Measurements from ENCODE around the gene TRAPPC8. TPM values are rescaled to one million over a fixed set of nuclear protein-coding genes. Genes with fewer than 3 reads are reported as not detected.
"Not testable (repeated sequence)": the region's sequence is repeated elsewhere in the genome, so short reads cannot be mapped to it uniquely, and the experiment has no call there.

The TRAPPC8 gene
- polyA plus RNA-seq, 6 donors from 2014 or later = 10.1 to 28.6 (median 22.5) TPM

GRCh38 chr18:31929273-31929672 lies 13.7 kb downstream of the TRAPPC8 start:
- no peak for DNase-seq
- Mint-ChIP-seq H3K4me3 (no peak overlapping the region), H3K9me3 (no peaks in the 10 kb centered on the region), H3K27me3 (no peaks in the 10 kb centered on the region), H3K27ac (peak overlapping the region in 1 of 6 donors; percentile 86), H3K36me3 (peaks cover 0 to 13% of the 10 kb centered on the region in 2 donors), H3K4me1 (peaks cover 7 to 18% (median 7%) of the 10 kb centered on the region in 3 donors)
- ATAC-seq (ENCODE audit: low read depth in 2 of 2) = no peak

- peaks cover 0 to 13% of the 10 kb centered on the region in 2 donors for H3K36me3 Mint-ChIP-seq
- not testable (repeated sequence) for ATAC-seq (ENCODE audit: low read depth in 2 of 2); H3K27me3 Mint-ChIP-seq; DNase-seq; H3K4me3 Mint-ChIP-seq; H3K9me3 Mint-ChIP-seq
- H3K27ac Mint-ChIP-seq = peak overlapping the region in 3 of 6 donors; percentile 53 to 84 (median 75)
- H3K4me1 Mint-ChIP-seq = peaks cover 7 to 13% (median 9%) of the 10 kb centered on the region in 3 donors
Measured at GRCh38 chr18:31926988-31927387, 15.9 kb downstream of the TRAPPC8 start.

GRCh38 chr18:31920277-31920676 lies 22.7 kb downstream of the TRAPPC8 start:
- Mint-ChIP-seq H3K4me1 (peaks cover 4 to 10% (median 4%) of the 10 kb centered on the region in 3 donors), H3K36me3 (no peaks in the 10 kb centered on the region), H3K4me3 (no peak overlapping the region), H3K9me3 (no peaks in the 10 kb centered on the region), H3K27me3 (no peaks in the 10 kb centered on the region), H3K27ac (peak overlapping the region in 4 of 6 donors; percentile 21 to 49 (median 48))
- no peak for DNase-seq
- no peak for ATAC-seq (ENCODE audit: low read depth in 2 of 2)

- ATAC-seq (ENCODE audit: low read depth in 2 of 2); H3K4me1 Mint-ChIP-seq; H3K4me3 Mint-ChIP-seq; H3K27ac Mint-ChIP-seq; H3K27me3 Mint-ChIP-seq; H3K9me3 Mint-ChIP-seq; DNase-seq; H3K36me3 Mint-ChIP-seq: not testable (repeated sequence)
Measured at GRCh38 chr18:31919366-31919765, 23.6 kb downstream of the TRAPPC8 start.

- Mint-ChIP-seq H3K27ac (peak overlapping the region in 1 of 6 donors; percentile 62), H3K4me3 (no peak overlapping the region), H3K36me3 (peaks cover 0 to 8% of the 10 kb centered on the region in 2 donors), H3K4me1 (peaks cover 0 to 7% (median 4%) of the 10 kb centered on the region in 3 donors), H3K9me3 (no peaks in the 10 kb centered on the region), H3K27me3 (no peaks in the 10 kb centered on the region)
- no peak for ATAC-seq (ENCODE audit: low read depth in 2 of 2)
- no peak for DNase-seq
Measured at GRCh38 chr18:31918733-31919132, 24.2 kb downstream of the TRAPPC8 start.

- no peak for ATAC-seq (ENCODE audit: low read depth in 2 of 2)
- H3K9me3 Mint-ChIP-seq = no peaks in the 10 kb centered on the region
- peaks cover 12 to 13% of the 10 kb centered on the region in 2 donors for H3K36me3 Mint-ChIP-seq
- H3K27ac Mint-ChIP-seq = no peak overlapping the region
- H3K4me1 Mint-ChIP-seq = no peaks in the 10 kb centered on the region
- H3K4me3 Mint-ChIP-seq = no peak overlapping the region
- H3K27me3 Mint-ChIP-seq = no peaks in the 10 kb centered on the region
- DNase-seq = no peak
Measured at GRCh38 chr18:31901063-31901462, 41.9 kb downstream of the TRAPPC8 start.

- H3K27me3 Mint-ChIP-seq; ATAC-seq (ENCODE audit: low read depth in 2 of 2); H3K4me3 Mint-ChIP-seq; H3K4me1 Mint-ChIP-seq; H3K9me3 Mint-ChIP-seq; DNase-seq; H3K27ac Mint-ChIP-seq: not testable (repeated sequence)
- peaks cover 16 to 19% of the 10 kb centered on the region in 2 donors for H3K36me3 Mint-ChIP-seq
Measured at GRCh38 chr18:31899771-31900170, 43.2 kb downstream of the TRAPPC8 start.

- Mint-ChIP-seq H3K27ac (peak overlapping the region in 1 of 6 donors; percentile 26), H3K27me3 (no peaks in the 10 kb centered on the region), H3K4me3 (no peak overlapping the region), H3K9me3 (peaks cover 0 to 3% (median 0%) of the 10 kb centered on the region in 7 donors), H3K36me3 (peaks cover 15 to 22% of the 10 kb centered on the region in 2 donors), H3K4me1 (no peaks in the 10 kb centered on the region)
- ATAC-seq (ENCODE audit: low read depth in 2 of 2) = no peak
- DNase-seq = no peak
Measured at GRCh38 chr18:31892936-31893335, 50.0 kb downstream of the TRAPPC8 start.

- no peak overlapping the region for H3K4me3 Mint-ChIP-seq
- no peak for DNase-seq
- H3K36me3 Mint-ChIP-seq = peaks cover 27 to 32% of the 10 kb centered on the region in 2 donors
- no peaks in the 10 kb centered on the region for H3K27me3 Mint-ChIP-seq
- no peaks in the 10 kb centered on the region for H3K4me1 Mint-ChIP-seq
- H3K9me3 Mint-ChIP-seq = peaks cover 0 to 3% (median 0%) of the 10 kb centered on the region in 7 donors
- no peak overlapping the region for H3K27ac Mint-ChIP-seq
- no peak for ATAC-seq (ENCODE audit: low read depth in 2 of 2)
Measured at GRCh38 chr18:31891566-31891965, 51.4 kb downstream of the TRAPPC8 start.

- Mint-ChIP-seq H3K4me3 (no peak overlapping the region), H3K27ac (no peak overlapping the region), H3K36me3 (peaks cover 55 to 69% of the 10 kb centered on the region in 2 donors), H3K9me3 (peaks cover 0 to 19% (median 6%) of the 10 kb centered on the region in 7 donors), H3K27me3 (no peaks in the 10 kb centered on the region), H3K4me1 (peaks cover 12 to 25% (median 16%) of the 10 kb centered on the region in 3 donors)
- ATAC-seq (ENCODE audit: low read depth in 2 of 2) (no peak), DNase-seq (no peak)
Measured at GRCh38 chr18:31884020-31884419, 58.9 kb downstream of the TRAPPC8 start.

GRCh38 chr18:31880186-31880898 lies 62.6 kb downstream of the TRAPPC8 start:
- Mint-ChIP-seq H3K4me1 (peaks cover 12 to 32% (median 16%) of the 10 kb centered on the region in 3 donors), H3K27ac (peak overlapping the region in 2 of 6 donors; percentile 22 to 75), H3K27me3 (no peaks in the 10 kb centered on the region), H3K4me3 (no peak overlapping the region), H3K9me3 (peaks cover 0 to 19% (median 6%) of the 10 kb centered on the region in 7 donors), H3K36me3 (peaks cover 50 to 64% of the 10 kb centered on the region in 2 donors)
- no peak for DNase-seq
- no peak for ATAC-seq (ENCODE audit: low read depth in 2 of 2)

GRCh38 chr18:31878358-31878757 lies 64.6 kb downstream of the TRAPPC8 start:
- no peak overlapping the region for H3K27ac Mint-ChIP-seq
- H3K27me3 Mint-ChIP-seq = no peaks in the 10 kb centered on the region
- H3K4me1 Mint-ChIP-seq = peaks cover 12 to 32% (median 14%) of the 10 kb centered on the region in 3 donors
- peaks cover 43 to 65% of the 10 kb centered on the region in 2 donors for H3K36me3 Mint-ChIP-seq
- H3K4me3 Mint-ChIP-seq = no peak overlapping the region
- ATAC-seq (ENCODE audit: low read depth in 2 of 2) (no peak), DNase-seq (no peak)
- H3K9me3 Mint-ChIP-seq = peaks cover 0 to 19% (median 6%) of the 10 kb centered on the region in 7 donors

GRCh38 chr18:31877900-31878299 lies 65.0 kb downstream of the TRAPPC8 start:
- H3K36me3 Mint-ChIP-seq = peaks cover 41 to 61% of the 10 kb centered on the region in 2 donors
- no peaks in the 10 kb centered on the region for H3K27me3 Mint-ChIP-seq
- no peak for DNase-seq
- ATAC-seq (ENCODE audit: low read depth in 2 of 2) = no peak
- no peak overlapping the region for H3K4me3 Mint-ChIP-seq
- peak overlapping the region in 2 of 6 donors; percentile 36 to 60 for H3K27ac Mint-ChIP-seq
- peaks cover 11 to 32% (median 12%) of the 10 kb centered on the region in 3 donors for H3K4me1 Mint-ChIP-seq
- peaks cover 0 to 19% (median 6%) of the 10 kb centered on the region in 7 donors for H3K9me3 Mint-ChIP-seq

- peaks cover 32 to 57% of the 10 kb centered on the region in 2 donors for H3K36me3 Mint-ChIP-seq
- H3K27me3 Mint-ChIP-seq = no peaks in the 10 kb centered on the region
- peaks cover 7 to 27% (median 12%) of the 10 kb centered on the region in 3 donors for H3K4me1 Mint-ChIP-seq
- peak overlapping the region in 2 of 6 donors; percentile 18 to 83 for H3K27ac Mint-ChIP-seq
- H3K9me3 Mint-ChIP-seq = peaks cover 0 to 14% (median 5%) of the 10 kb centered on the region in 7 donors
- no peak overlapping the region for H3K4me3 Mint-ChIP-seq
- no peak for ATAC-seq (ENCODE audit: low read depth in 2 of 2)
- no peak for DNase-seq
Measured at GRCh38 chr18:31876707-31877106, 66.2 kb downstream of the TRAPPC8 start.

Data from naive B cell (primary cell).